Lower leg skin (tissue), 4 donors: Measurements from ENCODE around the gene RDM1. TPM values are rescaled to one million over a fixed set of nuclear protein-coding genes. Genes with fewer than 3 reads are reported as not detected.

Source experiments
- DNase-seq, 2 donors: peaks; one replicate each; pipeline ENCODE4 v3.0.0-alpha.2; 2019; ENCODE audit warnings: low spot score in 2 of 2
- H3K4me3 ChIP-seq: fragments of 200-600 bp; sonication (generic); 2 replicates; pipeline ENCODE4 v1.5.1; 2017; ENCODE audit warnings: mild to moderate bottlenecking, low read depth; ENCODE audit not compliant: poor library complexity, severe bottlenecking
- CTCF ChIP-seq, 3 donors: fragments of 450-650 bp; IDR thresholded peaks; one replicate each; pipeline ENCODE4 v1.5.1; 2016; ENCODE audit warnings: antibody characterized with exemption in 3 of 3, mild to moderate bottlenecking in 3 of 3, moderate library complexity in 2 of 3
- POLR2A ChIP-seq, 2 donors: fragments of 450-650 bp; IDR thresholded peaks; one replicate each; pipeline ENCODE4 v1.6.1; 2016 to 2017; ENCODE audit warnings: antibody characterized with exemption in 2 of 2, mild to moderate bottlenecking in 1 of 2, moderate library complexity in 1 of 2
- WGBS, 2 donors: methylation state at CpG; one replicate each; pipeline ENCODE4 v1.1.5; 2018; 5-methylcytosine and 5-hydroxymethylcytosine counted together
- intact Hi-C: fragments of 100-400 bp; cut with DNase I; formaldehyde crosslinking; loops from one replicate; pipeline ENCODE4 v1.15.0; 2023; ENCODE audit warnings: low total_unique reads
- total RNA-seq, 4 donors: library from RNA; depleted of rRNA; stranded (reverse); fragments of >200 nt; gene quantifications; one replicate each; pipeline ENCODE4 v1.1.0, GENCODE V29; 2016

RDM1 gene
- total RNA-seq, 4 donors from 2014 or later = not detected

DNA sequence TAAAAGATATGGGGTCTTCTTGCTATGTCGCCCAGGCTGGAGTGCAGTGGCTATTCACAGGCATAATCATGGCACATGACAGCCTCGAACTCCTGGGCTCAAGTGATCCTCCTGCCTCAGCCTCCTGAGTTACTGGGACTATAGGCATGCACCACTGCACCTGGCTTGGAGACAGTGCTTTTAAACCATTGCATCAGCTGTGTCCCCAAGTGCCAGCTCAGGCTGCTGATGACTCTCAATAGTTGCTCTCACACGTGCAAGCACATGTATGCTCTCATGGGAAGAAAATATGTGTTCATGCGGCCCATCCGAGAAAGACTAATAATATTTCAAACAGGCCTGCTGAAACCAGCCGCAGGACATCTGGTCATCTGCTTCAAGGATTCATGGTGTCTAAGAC is 42.0 kb upstream of the RDM1 start:
- TF ChIP-seq CTCF (IDR thresholded peaks at IDR 0.05) (no peak), POLR2A (IDR thresholded peaks at IDR 0.05) (no peak)
- peak in 1 of 2 donors; percentile 48 for DNase-seq
- WGBS, 2 donors = 85 to 89% methylated on average over 6 of the region's 6 CpGs
- intact Hi-C loops = no loop called here
- H3K4me3 ChIP-seq = no peak overlapping the region

DNA sequence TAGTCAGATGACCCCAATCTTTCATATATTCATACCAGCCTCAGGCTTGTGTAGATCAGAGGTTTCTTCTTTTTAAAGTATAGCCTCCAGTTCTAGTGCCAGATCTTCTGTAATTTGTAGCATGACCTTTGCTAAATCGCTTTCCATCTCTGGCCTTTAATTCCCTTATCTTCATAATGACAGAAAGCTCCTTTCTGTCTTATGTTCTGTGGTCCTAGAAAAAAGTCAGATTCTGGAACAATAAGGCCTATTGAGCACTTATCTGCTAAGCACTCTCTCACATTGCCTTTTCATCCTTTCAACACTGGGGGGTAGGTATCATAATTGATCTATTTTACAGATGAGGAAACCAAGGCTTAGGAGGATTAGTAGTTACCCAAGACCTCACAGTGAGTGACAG is 41.5 kb upstream of the RDM1 start:
- no peak for TF ChIP-seq CTCF (IDR thresholded peaks at IDR 0.05)
- TF ChIP-seq POLR2A (IDR thresholded peaks at IDR 0.05) = no peak
- WGBS, 2 donors = 79 to 83% methylated on average over 1 of the region's 1 CpG
- DNase-seq = no peak
- intact Hi-C loops = no loop called here
- no peak overlapping the region for H3K4me3 ChIP-seq

DNA sequence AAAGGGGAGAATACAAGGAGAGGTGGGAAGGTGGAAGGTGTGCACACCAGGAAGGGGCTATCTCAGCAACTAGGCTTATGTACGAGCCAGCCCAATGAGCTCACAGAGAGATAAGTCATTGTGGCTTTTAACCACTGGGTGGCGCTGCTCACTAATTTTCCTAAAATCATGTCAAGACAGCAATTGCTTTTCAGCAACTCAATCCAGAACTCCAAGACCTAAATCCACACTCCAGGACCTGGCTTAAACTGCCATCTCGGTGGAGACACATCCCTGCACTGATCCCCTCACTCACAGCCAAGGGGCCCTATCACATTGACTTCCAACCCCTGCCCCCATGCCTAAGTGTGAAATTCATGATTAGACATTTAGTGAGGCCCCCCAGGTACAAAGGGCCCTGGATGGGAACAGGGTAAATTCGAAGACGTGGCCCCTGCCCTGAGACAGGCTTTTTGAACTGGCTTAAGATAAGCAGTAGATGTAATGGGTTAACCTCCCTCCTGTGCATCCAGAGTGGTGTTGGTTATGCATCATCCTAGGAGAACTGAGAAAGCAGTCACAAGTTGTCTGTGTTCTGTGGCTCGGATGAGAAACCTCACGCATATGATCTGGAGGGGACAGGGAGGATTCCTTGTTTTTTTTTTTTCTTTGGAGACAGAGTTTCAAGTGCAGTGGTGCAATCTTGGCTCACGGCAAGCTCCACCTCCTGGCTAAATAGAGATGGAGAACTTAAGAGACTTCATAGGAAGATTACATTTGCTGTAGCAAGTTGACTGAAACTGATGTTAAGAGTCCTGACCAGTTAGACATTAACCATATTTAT is 39.2 kb upstream of the RDM1 start:
- no peak for TF ChIP-seq POLR2A (IDR thresholded peaks at IDR 0.05)
- TF ChIP-seq CTCF (IDR thresholded peaks at IDR 0.05) = no peak
- WGBS, 2 donors = 43 to 44% methylated on average over 8 of the region's 8 CpGs
- DNase-seq = peak; percentile 75 to 93
- intact Hi-C loops = loop anchor here (10.0 kb wide), 1 partner anchor 515 kb away; the partner anchor contains the start of gene ZNHIT3
- no peak overlapping the region for H3K4me3 ChIP-seq

DNA sequence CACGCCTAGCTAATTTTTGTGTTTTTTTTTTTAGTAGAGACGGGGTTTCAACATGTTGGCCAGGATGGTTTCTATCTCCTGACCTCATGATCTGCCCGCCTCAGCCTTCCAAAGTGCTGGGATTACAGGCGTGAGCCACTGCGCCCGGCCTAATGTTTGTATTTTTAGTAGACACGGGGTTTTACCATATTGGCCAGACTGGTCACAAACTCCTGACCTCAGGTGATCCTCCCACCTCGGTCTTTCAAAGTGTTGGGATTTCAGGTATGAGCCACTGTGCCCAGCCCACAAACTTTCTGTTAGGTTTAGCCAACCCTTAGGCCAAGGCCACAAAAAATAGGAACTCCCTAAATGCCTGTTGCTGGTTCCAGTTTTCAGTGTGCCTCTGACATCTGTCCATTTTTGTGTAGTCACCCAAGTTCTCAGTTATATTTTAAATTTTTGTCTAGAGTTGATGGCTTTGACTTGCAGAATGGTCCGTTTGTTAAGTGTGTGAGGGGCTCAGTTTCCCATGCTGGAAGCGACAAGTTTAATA is 38.0 kb upstream of the RDM1 start:
- intact Hi-C loops = loop anchor here (10.0 kb wide), 1 partner anchor 516 kb away; the partner anchor contains the start of gene ZNHIT3
- peak in 1 of 2 donors; percentile 37 for DNase-seq
- 80 to 88% methylated on average over 10 of the region's 10 CpGs for WGBS, 2 donors
- no peak for TF ChIP-seq CTCF (IDR thresholded peaks at IDR 0.05)
- TF ChIP-seq POLR2A (IDR thresholded peaks at IDR 0.05) = no peak
- no peak overlapping the region for H3K4me3 ChIP-seq

DNA sequence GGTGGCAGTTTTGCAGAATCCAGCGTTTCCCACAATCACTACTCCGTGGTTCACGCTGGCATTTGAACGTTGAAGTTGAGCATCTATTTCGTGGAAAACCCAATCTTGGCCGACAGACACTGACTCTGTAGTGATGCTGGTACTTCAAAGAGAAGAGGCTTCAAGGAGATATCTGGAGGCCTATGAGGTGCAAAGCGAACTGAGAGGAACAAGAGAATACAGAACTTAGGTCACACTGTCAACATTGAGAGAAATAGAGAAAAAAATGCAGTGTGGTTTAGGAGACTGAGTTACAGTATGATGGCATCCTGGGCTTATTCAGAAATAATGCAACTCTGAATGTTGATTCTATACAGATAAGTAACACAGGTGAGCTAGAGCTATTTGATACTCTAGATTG is 34.7 kb upstream of the RDM1 start:
- DNase-seq = peak in 1 of 2 donors; percentile 42
- TF ChIP-seq CTCF (IDR thresholded peaks at IDR 0.05) = no peak
- TF ChIP-seq POLR2A (IDR thresholded peaks at IDR 0.05) = no peak
- no peak overlapping the region for H3K4me3 ChIP-seq
- intact Hi-C loops = loop anchor here (10.0 kb wide), 1 partner anchor 520 kb away; the partner anchor contains the start of gene ZNHIT3
- 86 to 92% methylated on average over 7 of the region's 7 CpGs for WGBS, 2 donors
